MG63 (cell line): ENCODE measurements around the gene CCDC83. TPM values are rescaled to one million over a fixed set of nuclear protein-coding genes. Genes with fewer than 3 reads are reported as not detected.

Experiments
- DNase-seq: peaks from one replicate; pipeline ENCODE4 v3.0.0-alpha.2; 2020
- H3K27me3 ChIP-seq: fragments of 250-450 bp; sonication (Bioruptor Pico); 2 replicates; pipeline ENCODE4 v1.5.1; 2020; ENCODE audit warnings: mild to moderate bottlenecking, moderate library complexity
- H3K36me3 ChIP-seq: fragments of 250-450 bp; sonication (Bioruptor Pico); 2 replicates; pipeline ENCODE4 v1.5.1; 2020; ENCODE audit warnings: mild to moderate bottlenecking, moderate library complexity
- H3K4me3 ChIP-seq: fragments of 250-450 bp; sonication (Bioruptor Pico); 2 replicates; pipeline ENCODE4 v1.5.1; 2020; ENCODE audit warnings: mild to moderate bottlenecking, moderate library complexity
- H3K9me3 ChIP-seq: fragments of 250-450 bp; sonication (Bioruptor Pico); 2 replicates; pipeline ENCODE4 v1.5.1; 2020; ENCODE audit warnings: mild to moderate bottlenecking, moderate library complexity
- total RNA-seq: library from RNA; depleted of rRNA; stranded (reverse); fragments of >200 nt; shearing (Covaris generic); gene quantifications from 2 replicates; pipeline ENCODE4 v1.2.3, GENCODE V29; 2014; ENCODE audit warnings: low replicate concordance; rRNA removed

The CCDC83 gene
- not detected in 2 replicates for total RNA-seq

DNA sequence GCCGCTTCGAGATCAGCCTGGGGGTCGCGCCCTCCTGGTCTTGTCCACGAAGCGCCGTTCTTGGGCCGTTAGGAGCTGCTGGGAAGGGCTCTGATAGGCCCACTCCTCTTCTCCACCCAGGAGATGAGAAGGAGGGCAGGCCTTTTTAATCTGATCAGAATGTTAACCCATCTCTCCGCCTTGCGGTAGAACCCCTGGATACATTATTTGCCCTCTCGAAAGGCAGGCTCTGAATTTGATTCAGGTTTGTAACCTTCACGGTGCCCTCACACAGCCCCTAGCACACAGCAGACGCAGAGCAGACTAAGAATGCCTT, at the start of gene CCDC83:
Gene CCDC83, plus strand, starts transcription at position 43 of the 316 bp plus-strand sequence. CDS start 9,741 bp downstream, outside the sequence.
- Histone ChIP-seq H3K27me3 (no peaks in the 10 kb centered on the region), H3K9me3 (peaks cover 4% of the 10 kb centered on the region; the same call in 1 of the 2 replicates), H3K36me3 (no peaks in the 10 kb centered on the region), H3K4me3 (peak within 1 kb of the TSS; percentile 50)
- DNase-seq = no peak

DNA sequence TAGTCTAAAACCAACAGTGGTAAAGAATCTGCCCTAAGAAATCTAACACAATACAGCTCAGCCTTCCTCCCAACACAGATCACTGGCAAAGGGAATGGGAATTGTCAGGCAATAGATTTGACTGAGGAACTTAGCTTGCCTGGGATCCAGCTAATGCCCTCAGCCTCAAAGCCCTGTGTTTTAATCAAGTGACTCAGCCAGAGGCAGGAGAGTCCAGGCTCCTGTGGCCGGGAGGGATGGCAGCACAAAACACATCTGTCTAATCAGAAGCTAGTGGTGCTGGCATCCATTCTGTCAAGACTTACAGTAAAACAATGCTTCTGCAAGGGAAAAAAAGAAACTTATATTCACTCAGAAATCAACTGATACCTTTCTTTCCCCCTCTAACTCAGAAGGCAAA, 49.8 kb upstream of the CCDC83 start:
- DNase-seq = peak; percentile 43
- no peaks in the 10 kb centered on the region for H3K27me3 ChIP-seq
- H3K36me3 ChIP-seq = no peaks in the 10 kb centered on the region
- H3K4me3 ChIP-seq = no peak overlapping the region
- no peaks in the 10 kb centered on the region for H3K9me3 ChIP-seq

DNA sequence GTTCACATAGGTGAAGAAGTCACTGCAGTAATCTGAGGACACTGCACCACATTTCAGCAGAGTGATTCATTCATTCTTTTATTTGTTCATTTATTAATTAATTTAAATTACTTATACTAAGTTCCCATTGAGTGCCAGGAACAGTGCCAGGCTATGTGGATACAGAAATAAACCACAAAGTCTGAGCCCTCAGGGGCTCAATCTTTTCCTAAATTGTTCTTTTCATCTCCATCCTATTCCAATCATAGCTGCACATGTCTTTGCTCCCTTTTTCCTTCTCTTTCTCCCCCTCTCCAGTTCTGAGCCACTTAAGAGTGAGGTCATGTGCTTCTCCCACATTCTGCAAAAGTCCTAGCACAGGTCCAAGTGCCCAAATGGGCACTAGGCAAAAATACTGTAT, 49.2 kb upstream of the CCDC83 start:
- no peaks in the 10 kb centered on the region for H3K9me3 ChIP-seq
- no peak overlapping the region for H3K4me3 ChIP-seq
- H3K27me3 ChIP-seq = no peaks in the 10 kb centered on the region
- no peaks in the 10 kb centered on the region for H3K36me3 ChIP-seq
- DNase-seq = no peak

DNA sequence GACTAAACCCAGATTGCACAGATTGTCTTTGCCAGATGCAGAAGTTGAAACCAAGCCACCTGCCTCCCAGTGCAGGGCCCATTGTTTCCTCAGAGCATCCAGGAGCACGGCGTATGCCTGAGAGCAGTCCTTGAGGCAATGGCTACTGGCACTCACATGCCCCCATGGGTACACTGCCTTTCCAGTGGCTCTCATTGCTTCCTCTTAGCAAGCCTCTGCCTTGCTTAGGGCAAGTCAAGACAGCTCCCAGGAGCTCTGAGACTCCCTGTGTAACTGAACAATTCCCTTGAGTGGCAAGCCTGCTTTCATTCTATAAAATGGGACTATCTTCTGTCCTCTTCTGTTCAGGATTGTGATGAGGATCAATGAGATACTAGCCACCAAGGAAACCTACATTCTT, 48.3 kb upstream of the CCDC83 start:
- no peak for DNase-seq

DNA sequence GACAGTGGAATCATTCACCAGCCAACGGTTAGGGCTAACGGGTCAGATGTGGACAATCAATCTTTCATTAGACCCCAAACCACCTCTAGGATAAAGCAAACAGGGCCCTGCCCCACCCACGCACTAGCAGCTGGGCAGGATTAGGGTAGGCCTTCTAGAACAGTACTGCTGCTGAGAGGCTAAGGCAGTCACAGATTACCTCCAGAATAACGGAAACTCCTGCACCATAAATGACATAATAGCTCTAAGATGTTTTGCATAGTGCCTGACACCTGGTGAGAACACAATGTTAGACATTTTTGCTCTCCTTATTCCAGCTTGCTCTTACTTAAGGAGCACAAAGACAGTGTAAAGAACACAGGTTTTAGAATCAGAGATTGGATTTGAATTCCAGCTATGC, 46.0 kb upstream of the CCDC83 start:
- H3K9me3 ChIP-seq = no peaks in the 10 kb centered on the region
- H3K36me3 ChIP-seq = no peaks in the 10 kb centered on the region
- DNase-seq = no peak
- H3K27me3 ChIP-seq = no peaks in the 10 kb centered on the region
- no peak overlapping the region for H3K4me3 ChIP-seq

More for the DNA sequence above, 48.3 kb upstream of the CCDC83 start:
- H3K4me3 ChIP-seq = no peak overlapping the region
- no peaks in the 10 kb centered on the region for H3K27me3 ChIP-seq
- H3K9me3 ChIP-seq = no peaks in the 10 kb centered on the region
- no peaks in the 10 kb centered on the region for H3K36me3 ChIP-seq

DNA sequence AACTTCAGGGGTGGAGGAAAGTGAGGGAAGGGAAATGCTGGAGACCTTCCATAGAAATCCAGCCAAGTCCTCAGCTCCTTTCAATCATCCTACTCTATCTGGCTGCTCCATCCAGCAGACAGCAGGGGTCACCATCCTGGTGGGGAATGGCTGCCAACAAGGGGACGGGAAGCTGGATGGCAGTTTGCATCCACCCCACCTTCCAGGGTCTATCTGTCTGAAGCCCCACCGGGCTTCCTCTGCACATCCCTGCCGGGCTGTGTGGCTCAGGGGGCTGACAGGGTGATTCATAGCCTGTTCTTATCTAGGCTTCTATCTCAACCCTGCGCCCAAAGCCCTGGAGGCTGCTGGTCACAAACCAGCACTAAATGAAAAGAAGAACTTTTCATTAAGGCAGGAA, 45.3 kb upstream of the CCDC83 start:
- peak; percentile 17 for DNase-seq
- no peaks in the 10 kb centered on the region for H3K9me3 ChIP-seq
- no peaks in the 10 kb centered on the region for H3K27me3 ChIP-seq
- peak overlapping the region; percentile 58 for H3K4me3 ChIP-seq
- H3K36me3 ChIP-seq = no peaks in the 10 kb centered on the region

DNA sequence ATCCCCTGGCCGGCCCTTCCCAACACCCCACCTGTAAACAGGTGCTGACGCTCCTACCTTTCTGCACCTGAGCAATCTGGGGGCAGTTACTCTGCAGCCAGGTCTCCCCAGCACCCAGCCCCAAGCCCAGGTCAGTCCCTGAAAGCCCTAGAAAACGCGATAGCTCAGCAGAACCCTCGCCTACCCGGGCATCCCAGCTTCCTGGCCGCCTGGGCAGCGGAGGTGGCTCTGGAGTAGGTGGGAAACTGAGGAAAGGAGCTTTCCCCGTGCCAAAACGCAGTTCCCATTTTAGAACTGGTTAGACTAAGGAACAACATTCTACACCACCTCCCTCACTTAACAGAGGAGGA, 44.7 kb upstream of the CCDC83 start:
- DNase-seq = no peak
- Histone ChIP-seq H3K4me3 (peak overlapping the region; percentile 58), H3K27me3 (no peaks in the 10 kb centered on the region), H3K36me3 (no peaks in the 10 kb centered on the region), H3K9me3 (no peaks in the 10 kb centered on the region)

DNA sequence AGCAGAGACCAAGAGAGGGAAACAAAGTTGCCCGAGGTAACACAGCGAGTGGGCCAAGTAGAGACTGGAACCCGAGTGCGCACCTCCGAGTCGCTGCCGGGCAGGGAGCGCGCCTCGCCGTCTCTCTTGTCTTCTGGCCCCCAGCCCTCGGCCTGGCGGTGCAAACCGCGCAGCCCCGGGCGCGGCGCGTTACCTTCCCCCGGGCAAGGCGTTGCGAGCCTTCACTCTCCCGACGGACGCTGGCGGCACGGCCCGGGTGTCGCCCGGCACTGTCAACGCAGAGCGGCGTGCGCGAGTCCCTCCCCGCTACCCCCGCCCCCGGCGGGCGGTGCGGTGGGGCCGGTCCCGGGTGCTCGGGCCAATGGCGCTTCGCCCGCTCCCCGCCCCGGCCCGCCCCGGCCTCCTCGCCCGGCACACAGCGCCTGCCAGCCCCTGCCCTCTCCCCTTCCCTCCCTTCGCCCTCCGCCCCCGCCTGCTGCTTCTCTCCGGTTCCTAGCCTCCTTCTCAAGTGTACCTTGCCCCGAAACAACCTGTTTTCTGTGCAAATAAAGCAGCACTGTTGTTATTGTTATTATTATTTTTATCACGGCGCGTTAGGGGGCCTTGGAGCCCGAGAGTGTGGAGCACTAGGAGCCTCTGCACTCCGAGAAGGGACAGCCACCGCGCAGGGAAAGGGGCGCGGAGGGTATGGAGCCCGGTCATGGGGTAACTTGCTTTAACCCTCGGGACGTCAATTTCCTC, 44.1 kb upstream of the CCDC83 start, which contains the start of gene SYTL2:
Gene SYTL2, minus strand, starts transcription at position 271 of the 741 bp plus-strand sequence. CDS start 53,416 bp downstream, outside the sequence.
- Histone ChIP-seq H3K36me3 (no peaks in the 10 kb centered on the region), H3K27me3 (no peaks in the 10 kb centered on the region), H3K4me3 (peak within 1 kb of the TSS; percentile 58), H3K9me3 (no peaks in the 10 kb centered on the region)
- DNase-seq = peak; percentile 76

DNA sequence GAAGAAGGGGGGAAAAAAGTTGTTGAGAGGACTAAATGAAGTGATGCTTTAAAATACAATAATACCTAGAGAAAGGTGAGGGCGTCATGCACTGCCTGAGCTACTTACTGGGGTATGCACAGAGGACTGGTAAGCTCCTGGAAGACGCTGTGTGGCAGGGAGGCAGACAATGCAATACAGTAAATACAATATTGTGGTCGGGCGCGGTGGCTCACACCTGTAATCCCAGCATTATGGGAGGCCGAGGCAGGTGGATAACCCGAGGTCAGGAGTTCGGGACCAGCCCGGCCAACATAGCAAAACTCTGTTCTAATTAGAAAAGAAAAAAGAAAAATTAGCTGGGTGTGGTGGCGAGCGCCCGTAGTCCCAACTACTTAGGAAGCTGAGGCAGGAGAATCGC, 43.6 kb upstream of the CCDC83 start:
- no peaks in the 10 kb centered on the region for H3K9me3 ChIP-seq
- H3K36me3 ChIP-seq = no peaks in the 10 kb centered on the region
- DNase-seq = no peak
- H3K27me3 ChIP-seq = no peaks in the 10 kb centered on the region
- H3K4me3 ChIP-seq = peak overlapping the region; percentile 58

DNA sequence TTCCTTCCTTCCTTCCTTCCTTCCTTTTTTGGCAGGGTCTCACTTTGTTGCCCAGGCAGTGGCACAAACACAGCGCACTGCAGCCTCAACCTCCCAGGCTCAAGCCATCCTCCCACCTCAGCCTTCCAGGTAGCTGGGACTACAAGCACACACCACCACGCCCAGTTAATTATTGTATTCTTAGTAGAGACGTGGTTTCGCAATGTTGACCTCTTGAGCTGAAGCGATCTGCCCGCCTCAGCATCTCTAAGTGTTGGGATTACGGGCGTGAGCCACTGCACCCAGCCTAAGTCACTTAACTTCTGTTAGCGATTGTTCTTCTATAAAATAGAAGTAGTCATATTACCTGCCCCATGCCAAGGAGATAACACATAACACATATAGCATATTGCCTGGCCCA, 41.5 kb upstream of the CCDC83 start:
- Histone ChIP-seq H3K27me3 (no peaks in the 10 kb centered on the region), H3K4me3 (no peak overlapping the region), H3K36me3 (no peaks in the 10 kb centered on the region), H3K9me3 (no peaks in the 10 kb centered on the region)
- DNase-seq = no peak

DNA sequence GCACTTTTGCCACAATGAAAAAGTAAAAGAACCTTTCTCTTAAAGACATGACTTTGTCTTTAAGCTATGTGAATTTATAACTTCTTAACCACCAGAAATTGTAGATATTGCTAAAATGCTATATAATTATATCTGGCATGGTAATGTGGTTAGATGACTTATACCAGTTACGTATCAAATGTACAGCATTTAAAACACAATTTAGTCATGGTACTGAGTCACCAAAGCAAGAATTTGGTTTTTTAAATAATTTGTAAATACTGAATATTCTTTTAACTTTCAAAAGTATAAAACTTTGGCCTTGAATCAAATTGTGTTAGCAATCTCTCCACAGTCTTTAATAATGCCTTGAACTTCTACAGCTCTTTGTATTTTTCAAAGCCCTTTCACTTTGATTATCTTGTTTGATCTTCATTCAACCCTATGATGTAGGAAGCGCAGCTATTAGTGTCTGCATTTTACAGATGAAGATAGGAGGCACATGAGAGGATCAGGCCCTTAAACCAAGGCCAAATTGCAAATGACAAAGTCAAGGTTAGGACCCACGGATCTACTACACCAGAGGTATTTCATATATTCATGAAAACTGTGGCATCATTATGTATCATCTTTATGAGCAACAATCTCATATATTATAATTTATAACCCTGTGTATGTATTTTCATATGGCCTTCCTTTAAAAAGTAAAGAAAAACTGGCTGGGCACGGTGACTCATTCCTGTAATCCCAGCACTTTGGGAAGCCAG, 39.8 kb upstream of the CCDC83 start:
- Histone ChIP-seq H3K36me3 (no peaks in the 10 kb centered on the region), H3K9me3 (no peaks in the 10 kb centered on the region), H3K27me3 (no peaks in the 10 kb centered on the region), H3K4me3 (no peak overlapping the region)
- DNase-seq = peak; percentile 49

DNA sequence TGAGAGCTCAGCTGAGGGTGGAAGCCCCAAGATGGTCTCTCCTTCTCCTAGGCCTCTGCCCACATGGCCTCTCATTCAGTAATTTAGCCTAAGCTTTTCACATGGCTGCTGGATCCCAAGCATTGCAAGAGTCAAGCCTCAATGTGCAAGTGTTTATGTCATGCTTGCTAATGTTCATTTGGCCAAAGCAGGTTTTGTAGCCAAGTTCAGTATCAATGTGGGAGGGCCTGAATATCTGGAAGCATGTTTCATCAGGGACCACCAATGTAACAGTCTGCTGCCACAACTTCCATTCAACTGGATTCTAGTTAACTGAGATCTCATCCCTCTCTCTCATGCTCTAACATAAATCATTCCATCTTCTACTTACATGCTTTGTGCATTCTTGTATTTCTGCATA, 35.7 kb upstream of the CCDC83 start:
- no peaks in the 10 kb centered on the region for H3K9me3 ChIP-seq
- H3K36me3 ChIP-seq = no peaks in the 10 kb centered on the region
- H3K4me3 ChIP-seq = no peak overlapping the region
- DNase-seq = no peak
- no peaks in the 10 kb centered on the region for H3K27me3 ChIP-seq

DNA sequence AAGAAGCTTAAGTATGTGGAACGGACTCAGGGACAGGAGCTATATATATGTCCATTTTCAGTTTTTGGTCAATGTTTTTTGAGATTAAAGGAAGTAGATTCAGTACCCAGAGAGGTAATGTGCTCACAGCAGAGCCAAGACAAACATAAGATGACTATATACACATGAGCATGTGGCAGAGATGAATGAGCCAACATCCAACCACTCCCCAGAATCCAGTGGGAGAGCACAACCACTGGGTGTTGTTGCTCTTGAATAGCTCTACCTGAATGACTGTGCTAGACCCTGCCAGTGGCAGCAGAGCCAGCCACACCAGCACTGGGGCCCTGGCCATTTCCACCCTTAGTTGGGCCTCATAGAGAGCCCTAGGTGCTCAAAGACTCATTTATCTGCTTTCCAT, 33.5 kb upstream of the CCDC83 start:
- no peaks in the 10 kb centered on the region for H3K9me3 ChIP-seq
- no peak overlapping the region for H3K4me3 ChIP-seq
- H3K27me3 ChIP-seq = no peaks in the 10 kb centered on the region
- no peaks in the 10 kb centered on the region for H3K36me3 ChIP-seq
- DNase-seq = peak; percentile 44

DNA sequence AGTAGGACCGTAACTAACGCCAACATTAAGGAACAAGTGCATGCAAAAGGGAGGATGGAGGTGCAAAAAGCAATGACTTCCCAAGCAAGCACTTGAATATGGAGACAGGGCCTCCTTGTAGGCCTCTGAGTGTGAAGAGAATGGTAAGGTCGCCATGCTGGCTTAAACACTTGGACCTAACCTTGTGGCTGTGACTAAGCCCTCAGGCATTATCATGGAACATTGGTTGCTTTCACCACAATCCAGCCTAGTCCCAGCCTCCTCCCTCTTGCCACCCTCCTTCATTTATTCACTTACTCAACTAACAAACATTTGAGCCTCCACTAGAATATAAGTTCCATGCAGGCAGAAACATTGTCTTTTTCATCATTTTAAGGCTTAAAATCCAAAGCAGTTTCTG, 32.4 kb upstream of the CCDC83 start:
- H3K9me3 ChIP-seq = no peaks in the 10 kb centered on the region
- H3K36me3 ChIP-seq = no peaks in the 10 kb centered on the region
- H3K4me3 ChIP-seq = no peak overlapping the region
- peak; percentile 32 for DNase-seq
- no peaks in the 10 kb centered on the region for H3K27me3 ChIP-seq

DNA sequence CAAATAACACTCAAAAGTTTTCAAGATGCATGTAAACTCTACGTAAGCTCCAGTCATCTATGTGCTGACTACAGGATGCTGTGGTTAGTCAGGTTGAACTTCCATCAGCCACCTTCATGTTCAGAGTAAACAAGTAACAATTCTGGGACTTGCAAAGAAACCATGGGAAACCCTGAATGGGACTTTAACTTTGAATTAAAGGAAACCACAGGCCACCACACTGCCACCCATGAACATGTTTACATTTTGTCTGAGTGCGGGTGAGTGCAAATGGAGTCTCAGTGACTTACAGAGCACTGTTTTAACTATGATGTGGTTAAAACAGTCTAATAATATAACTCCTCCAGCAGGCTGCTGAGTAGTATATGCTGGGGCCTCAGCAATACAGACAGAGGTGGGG, 31.4 kb upstream of the CCDC83 start:
- Histone ChIP-seq H3K27me3 (no peaks in the 10 kb centered on the region), H3K4me3 (no peak overlapping the region), H3K36me3 (no peaks in the 10 kb centered on the region), H3K9me3 (no peaks in the 10 kb centered on the region)
- DNase-seq = no peak

DNA sequence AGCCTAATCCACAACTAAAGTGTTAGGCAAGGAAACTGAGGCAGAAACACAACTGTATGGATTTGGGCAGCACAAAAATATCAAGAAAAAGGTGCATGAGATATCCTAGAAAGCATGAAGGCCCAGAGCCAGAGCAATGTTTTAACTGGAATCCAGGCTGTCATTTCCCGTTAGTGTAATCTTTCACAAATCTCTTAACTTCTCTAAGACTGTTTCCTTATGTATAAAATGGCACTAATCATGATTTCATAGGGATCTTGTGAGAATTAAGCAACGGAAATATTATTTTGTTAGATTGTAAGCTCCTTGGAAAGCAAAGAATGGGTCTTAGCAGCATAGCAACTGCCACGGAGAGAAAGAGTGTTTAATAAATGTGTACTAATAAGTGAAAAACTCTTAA, 29.6 kb upstream of the CCDC83 start:
- H3K9me3 ChIP-seq = no peaks in the 10 kb centered on the region
- no peak overlapping the region for H3K4me3 ChIP-seq
- no peaks in the 10 kb centered on the region for H3K27me3 ChIP-seq
- no peak for DNase-seq
- H3K36me3 ChIP-seq = no peaks in the 10 kb centered on the region

DNA sequence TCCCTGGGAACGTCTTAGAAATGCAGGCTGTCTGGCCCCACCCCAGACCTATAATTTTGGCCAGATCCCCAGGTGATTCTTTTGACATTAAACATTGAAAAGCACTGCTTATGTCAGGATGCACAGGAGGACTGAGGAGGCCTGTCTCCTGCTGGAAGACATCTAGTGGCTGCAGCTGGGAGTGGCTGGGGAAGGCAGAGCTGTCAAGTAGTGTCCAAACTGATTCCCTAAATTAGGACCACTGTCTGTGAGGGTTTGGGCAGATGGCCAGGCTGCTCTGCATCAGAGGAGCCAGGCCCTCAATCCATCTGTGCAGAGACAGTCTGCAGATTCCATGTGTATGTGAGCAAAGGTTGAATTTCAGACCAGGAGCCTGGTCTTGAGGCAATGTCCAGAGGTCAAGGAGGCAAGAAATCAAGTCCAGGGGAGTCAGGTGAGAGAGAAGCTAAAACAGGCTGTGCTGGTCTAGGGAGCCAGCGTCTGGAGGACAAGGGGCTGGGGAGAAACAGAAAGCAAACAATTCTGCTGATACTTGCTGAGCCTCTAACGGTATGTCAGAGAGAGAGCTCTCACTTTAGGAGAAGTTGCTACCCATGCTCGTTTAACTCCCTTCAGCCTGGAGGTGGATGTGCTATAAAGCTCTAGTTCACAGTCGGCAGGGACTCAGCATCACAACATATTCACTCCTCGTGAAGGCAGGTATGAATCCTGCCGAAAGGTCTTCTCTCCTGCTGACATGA, 28.9 kb upstream of the CCDC83 start:
- DNase-seq = peak; percentile 56
- Histone ChIP-seq H3K9me3 (no peaks in the 10 kb centered on the region), H3K27me3 (no peaks in the 10 kb centered on the region), H3K4me3 (no peak overlapping the region), H3K36me3 (no peaks in the 10 kb centered on the region)
